Epithelial cell of proximal tubule (primary cell): ENCODE data around the gene VPS45. TPM values are rescaled to one million over a fixed set of nuclear protein-coding genes. Genes with fewer than 3 reads are reported as not detected.

ENCODE experiments used
- DNase-seq: peaks from one replicate; pipeline ENCODE4 v3.0.0-alpha.2; 2011; ENCODE audit warnings: low read depth
- H3K4me3 ChIP-seq: 2 replicates; pipeline ENCODE4 v1.5.1; 2011; ENCODE audit warnings: low read depth, mild to moderate bottlenecking, low read length
- CTCF ChIP-seq: conservative IDR thresholded peaks from 2 replicates; pipeline ENCODE4 v1.5.1; 2012; ENCODE audit warnings: low read depth, mild to moderate bottlenecking, low read length
- total RNA-seq: library from RNA; depleted of rRNA; stranded (reverse); fragments of >200 nt; gene quantifications from 2 replicates; pipeline ENCODE4 v1.2.3, GENCODE V29; 2015

The VPS45 gene
- total RNA-seq, 1 donor from 2014 or later = 12.5 TPM

- DNase-seq = no peak
- H3K4me3 ChIP-seq = no peak overlapping the region
- TF ChIP-seq CTCF = no peak
Measured at GRCh38 chr1:150155413-150156071, 88.0 kb downstream of the VPS45 start.

- no peak for TF ChIP-seq CTCF
- H3K4me3 ChIP-seq = no peak overlapping the region
- no peak for DNase-seq
Measured at GRCh38 chr1:150156868-150157603, 89.5 kb downstream of the VPS45 start.

GRCh38 chr1:150159550-150159949, 92.0 kb downstream of the VPS45 start:
- TF ChIP-seq CTCF = no peak
- H3K4me3 ChIP-seq = no peak overlapping the region
- DNase-seq = no peak

GRCh38 chr1:150160964-150161621, 93.5 kb downstream of the VPS45 start:
- TF ChIP-seq CTCF = no peak

GRCh38 chr1:150161747-150162581, 94.4 kb downstream of the VPS45 start:
- DNase-seq = no peak
- TF ChIP-seq CTCF = no peak
- no peak overlapping the region for H3K4me3 ChIP-seq

More at GRCh38 chr1:150160964-150161621, 93.5 kb downstream of the VPS45 start:
- no peak for DNase-seq
- no peak overlapping the region for H3K4me3 ChIP-seq

GRCh38 chr1:150162582-150162861, 94.9 kb downstream of the VPS45 start:
- peak overlapping the region; percentile 14 for H3K4me3 ChIP-seq
- no peak for DNase-seq

More at GRCh38 chr1:150162582-150162861, 94.9 kb downstream of the VPS45 start:
- no peak for TF ChIP-seq CTCF
